ENCODE results near the gene DOCK10.

DNA sequence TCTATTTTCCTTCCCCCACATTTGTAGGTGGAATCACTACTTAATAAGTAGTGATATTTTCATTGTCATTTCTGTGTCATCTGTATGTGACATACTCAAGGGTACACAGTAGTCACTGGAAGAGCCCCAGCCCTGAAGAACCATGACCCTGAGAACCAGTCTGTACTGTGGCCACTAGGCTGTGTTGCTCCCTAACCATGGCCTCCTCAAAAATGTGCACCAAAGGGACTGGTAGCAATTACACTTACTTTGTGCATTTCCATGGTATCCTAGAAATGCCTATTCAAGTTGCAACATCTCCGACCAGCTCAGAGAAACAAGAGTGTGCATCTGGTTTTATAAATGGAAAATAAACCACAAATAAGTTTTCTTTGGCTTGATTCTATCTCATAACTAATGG is 155.1 kb downstream of the DOCK10 start:
- TF ChIP-seq, protein P1, sequence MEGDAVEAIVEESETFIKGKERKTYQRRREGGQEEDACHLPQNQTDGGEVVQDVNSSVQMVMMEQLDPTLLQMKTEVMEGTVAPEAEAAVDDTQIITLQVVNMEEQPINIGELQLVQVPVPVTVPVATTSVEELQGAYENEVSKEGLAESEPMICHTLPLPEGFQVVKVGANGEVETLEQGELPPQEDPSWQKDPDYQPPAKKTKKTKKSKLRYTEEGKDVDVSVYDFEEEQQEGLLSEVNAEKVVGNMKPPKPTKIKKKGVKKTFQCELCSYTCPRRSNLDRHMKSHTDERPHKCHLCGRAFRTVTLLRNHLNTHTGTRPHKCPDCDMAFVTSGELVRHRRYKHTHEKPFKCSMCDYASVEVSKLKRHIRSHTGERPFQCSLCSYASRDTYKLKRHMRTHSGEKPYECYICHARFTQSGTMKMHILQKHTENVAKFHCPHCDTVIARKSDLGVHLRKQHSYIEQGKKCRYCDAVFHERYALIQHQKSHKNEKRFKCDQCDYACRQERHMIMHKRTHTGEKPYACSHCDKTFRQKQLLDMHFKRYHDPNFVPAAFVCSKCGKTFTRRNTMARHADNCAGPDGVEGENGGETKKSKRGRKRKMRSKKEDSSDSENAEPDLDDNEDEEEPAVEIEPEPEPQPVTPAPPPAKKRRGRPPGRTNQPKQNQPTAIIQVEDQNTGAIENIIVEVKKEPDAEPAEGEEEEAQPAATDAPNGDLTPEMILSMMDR (IDR thresholded peaks at IDR 0.05; ENCODE audit: borderline replicate concordance, extremely low read depth, low read length, poor library complexity, severe bottlenecking), result peak; percentile 9
- no peak for TF ChIP-seq EZH2 (IDR thresholded peaks at IDR 0.05; ENCODE audit: borderline replicate concordance, low read depth, low read length, severe bottlenecking)

All from DND-41 (cell line).